Kidney (tissue), 14 donors: ENCODE results near the gene VSX1. TPM values are rescaled to one million over a fixed set of nuclear protein-coding genes. Genes with fewer than 3 reads are reported as not detected.
A peak's percentile ranks its signal among the peaks of the same experiment; 100 is the strongest.

ENCODE experiments used
- DNase-seq, 5 donors: peaks; one replicate each; pipeline ENCODE4 v3.0.0-alpha.2; 2013 to 2020
- FAIRE-seq: peaks from 2 replicates; lab custom pipeline; 2012; peaks lifted over from hg19 to GRCh38; lab: Jason Lieb, UNC
- H3K27ac ChIP-seq, 2 donors: one replicate each; pipeline ENCODE4 v1.7.0; 2013; ENCODE audit warnings: low read depth in 2 of 2, low read length in 2 of 2, inconsistent platforms in 1 of 2
- H3K27me3 ChIP-seq: one replicate; pipeline ENCODE4 v1.7.1; 2013; ENCODE audit warnings: low read length, inconsistent platforms; ENCODE audit not compliant: control insufficient read depth, insufficient read depth
- H3K36me3 ChIP-seq, 3 donors: one replicate each; pipeline versions ENCODE4 v1.7.0 to v1.7.1; 2013; ENCODE audit warnings: low read length in 3 of 3, control low read depth in 1 of 3, inconsistent platforms in 1 of 3; ENCODE audit not compliant: insufficient read depth in 3 of 3, control insufficient read depth in 2 of 3
- H3K4me1 ChIP-seq, 3 donors: one replicate each; pipeline versions ENCODE4 v1.7.0 to v1.7.1; 2013; ENCODE audit warnings: low read length in 3 of 3, inconsistent platforms in 1 of 3, low read depth in 1 of 3; ENCODE audit not compliant: control insufficient read depth in 2 of 3, insufficient read depth in 2 of 3
- H3K4me3 ChIP-seq, 3 donors: one replicate each; pipeline versions ENCODE4 v1.7.0 to v1.8.1; 2013; ENCODE audit warnings: low read length in 3 of 3, control low read depth in 1 of 3, inconsistent platforms in 1 of 3
- H3K9ac ChIP-seq, 3 donors: one replicate each; pipeline versions ENCODE4 v1.7.0 to v1.7.1; 2013; ENCODE audit warnings: low read length in 3 of 3, control low read depth in 1 of 3, inconsistent platforms in 1 of 3
- H3K9me3 ChIP-seq, 3 donors: one replicate each; pipeline versions ENCODE4 v1.7.0 to v1.7.1; 2013; ENCODE audit warnings: low read length in 3 of 3, control low read depth in 1 of 3, inconsistent platforms in 1 of 3; ENCODE audit not compliant: control insufficient read depth in 2 of 3, insufficient read depth in 1 of 3
- intact Hi-C: fragments of 100-400 bp; cut with DNase I; formaldehyde crosslinking; loops from one replicate; pipeline ENCODE4 v1.11.1; 2022
- polyA plus RNA-seq: library from polyadenylated mRNA; stranded (reverse); fragments of 350-450 nt; fragmentation: Illumina TruSeq; extraction: RNeasy Lipid Tissue Mini Kit (QIAGEN cat#74804); gene quantifications from one replicate; pipeline ENCODE4 v1.2.3, GENCODE V29; 2014; ENCODE audit warnings: low read depth, low replicate concordance; ENCODE audit not compliant: insufficient read depth
- total RNA-seq: library from RNA; stranded (reverse); fragmentation: NEBNext Ultra II Directional; extraction: Animal tissue kit (Norgen Biotek cat#: 25700); gene quantifications from one replicate; pipeline ENCODE4 v1.2.1, GENCODE V29; 2021
- TF ChIP-seq, protein P1 (sequence below): IDR thresholded peaks from 3 replicates; pipeline ENCODE4 v1.5.1; 2012; ENCODE audit warnings: mild to moderate bottlenecking, moderate library complexity, borderline replicate concordance; ENCODE audit not compliant: insufficient read depth; ENCODE audit errors: extremely low read depth
- donor health status: control.
- donor health status: control.
- donor health status: control.
- donor health status: control.
- donor health status: control.
- donor health status: DM: yes; HTN: yes; CAD: no.
- donor health status: Normal renal cell carcinoma (clear cell type).

The VSX1 gene
- total and polyA plus RNA-seq, 2 donors from 2014 or later = 0.41 TPM; not detected in 1

DNA sequence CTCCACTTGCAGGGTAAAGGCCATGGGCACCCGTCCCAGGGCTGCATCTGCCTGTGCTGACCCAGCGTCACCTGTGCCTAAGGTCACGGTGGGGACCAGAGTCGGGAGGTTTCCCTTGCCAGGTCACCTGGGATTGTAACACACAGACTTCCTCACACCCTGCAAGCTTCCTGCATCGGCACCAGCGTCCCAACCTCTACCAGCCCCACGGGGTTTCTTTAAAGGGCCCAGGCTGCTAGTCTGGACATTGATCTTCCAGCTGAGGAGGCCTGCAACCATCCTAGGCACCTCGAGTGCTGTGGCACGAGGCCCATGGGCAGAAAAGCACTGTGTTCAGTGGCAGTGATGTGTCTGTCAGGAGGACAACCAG lies 36.6 kb downstream of the VSX1 start:
- FAIRE-seq = no peak
- peak overlapping the region; percentile 36 to 83 for H3K27ac ChIP-seq

DNA sequence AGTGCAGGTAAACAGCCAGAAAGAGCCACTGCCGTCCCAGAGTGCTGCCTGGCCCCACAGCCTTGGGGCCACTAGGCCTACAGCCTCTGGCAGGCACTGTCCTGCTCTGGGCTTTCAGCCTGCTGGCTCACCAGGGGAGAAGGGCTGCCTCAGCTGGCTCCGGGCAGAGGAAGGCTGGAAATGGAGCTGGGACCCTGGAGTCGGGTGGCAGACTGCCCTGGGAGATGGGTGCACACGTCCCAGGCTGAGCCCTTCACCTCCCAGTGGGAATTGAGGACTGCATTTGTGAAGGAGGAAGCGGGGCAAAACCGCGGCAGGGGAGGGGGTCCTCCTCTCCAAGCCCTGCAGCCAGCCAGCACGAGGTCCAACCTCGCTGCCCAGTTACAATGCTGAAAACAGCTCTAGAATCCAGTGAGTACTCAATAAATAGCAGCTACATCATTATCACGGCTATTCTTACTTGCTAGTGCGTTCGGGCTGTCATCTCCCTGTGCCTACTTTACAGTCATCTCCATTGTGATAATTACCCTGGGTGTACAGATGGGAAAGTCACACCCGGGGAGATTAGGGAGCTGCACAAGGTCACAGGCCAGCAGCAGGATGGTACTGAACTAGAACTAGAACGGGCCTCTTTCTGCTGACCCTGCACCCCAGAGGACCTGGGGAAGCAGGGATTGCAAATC lies 37.1 kb downstream of the VSX1 start:
- H3K27me3 ChIP-seq = no peaks in the 10 kb centered on the region
- peak overlapping the region in 1 of 2 donors; percentile 28 for H3K27ac ChIP-seq
- peaks cover 0 to 53% (median 48%) of the 10 kb centered on the region in 3 donors for H3K4me1 ChIP-seq
- intact Hi-C loops = no loop called here
- DNase-seq = peak in 2 of 5 donors; percentile 23 to 53
- FAIRE-seq = no peak
- no peaks in the 10 kb centered on the region for H3K9me3 ChIP-seq
- H3K36me3 ChIP-seq = peaks cover 2 to 14% (median 10%) of the 10 kb centered on the region in 3 donors
- no peak overlapping the region for H3K9ac ChIP-seq
- TF ChIP-seq, protein P1, sequence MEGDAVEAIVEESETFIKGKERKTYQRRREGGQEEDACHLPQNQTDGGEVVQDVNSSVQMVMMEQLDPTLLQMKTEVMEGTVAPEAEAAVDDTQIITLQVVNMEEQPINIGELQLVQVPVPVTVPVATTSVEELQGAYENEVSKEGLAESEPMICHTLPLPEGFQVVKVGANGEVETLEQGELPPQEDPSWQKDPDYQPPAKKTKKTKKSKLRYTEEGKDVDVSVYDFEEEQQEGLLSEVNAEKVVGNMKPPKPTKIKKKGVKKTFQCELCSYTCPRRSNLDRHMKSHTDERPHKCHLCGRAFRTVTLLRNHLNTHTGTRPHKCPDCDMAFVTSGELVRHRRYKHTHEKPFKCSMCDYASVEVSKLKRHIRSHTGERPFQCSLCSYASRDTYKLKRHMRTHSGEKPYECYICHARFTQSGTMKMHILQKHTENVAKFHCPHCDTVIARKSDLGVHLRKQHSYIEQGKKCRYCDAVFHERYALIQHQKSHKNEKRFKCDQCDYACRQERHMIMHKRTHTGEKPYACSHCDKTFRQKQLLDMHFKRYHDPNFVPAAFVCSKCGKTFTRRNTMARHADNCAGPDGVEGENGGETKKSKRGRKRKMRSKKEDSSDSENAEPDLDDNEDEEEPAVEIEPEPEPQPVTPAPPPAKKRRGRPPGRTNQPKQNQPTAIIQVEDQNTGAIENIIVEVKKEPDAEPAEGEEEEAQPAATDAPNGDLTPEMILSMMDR = no peak
- no peak overlapping the region for H3K4me3 ChIP-seq

More for the DNA sequence above, 36.6 kb downstream of the VSX1 start:
- H3K4me1 ChIP-seq = peaks cover 0 to 52% (median 43%) of the 10 kb centered on the region in 3 donors
- H3K9ac ChIP-seq = no peak overlapping the region
- intact Hi-C loops = no loop called here
- H3K4me3 ChIP-seq = no peak overlapping the region
- H3K36me3 ChIP-seq = peaks cover 2 to 14% (median 10%) of the 10 kb centered on the region in 3 donors
- no peaks in the 10 kb centered on the region for H3K27me3 ChIP-seq
- H3K9me3 ChIP-seq = no peaks in the 10 kb centered on the region
- TF ChIP-seq, protein P1 = no peak
- DNase-seq = peak in 2 of 5 donors; percentile 15 to 47

DNA sequence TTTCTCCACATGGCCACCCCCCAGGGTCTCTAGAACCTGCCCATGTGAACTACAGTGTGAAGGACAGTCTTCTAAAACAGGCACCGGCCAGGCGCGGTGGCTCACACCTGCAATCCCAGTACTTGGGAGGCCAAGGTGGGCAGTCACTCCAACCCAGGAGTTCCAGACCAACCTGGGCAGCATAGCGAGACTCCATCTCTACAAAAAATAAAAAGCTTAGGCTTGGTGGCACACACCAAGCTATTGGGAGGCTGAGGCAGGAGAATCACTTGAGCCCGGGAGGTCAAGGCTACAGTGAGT lies 37.7 kb downstream of the VSX1 start:
- TF ChIP-seq, protein P1 = no peak
- H3K9me3 ChIP-seq = no peaks in the 10 kb centered on the region
- H3K9ac ChIP-seq = no peak overlapping the region
- H3K27me3 ChIP-seq = no peaks in the 10 kb centered on the region
- intact Hi-C loops = no loop called here
- peaks cover 0 to 55% (median 54%) of the 10 kb centered on the region in 3 donors for H3K4me1 ChIP-seq
- FAIRE-seq = no peak
- peak in 1 of 5 donors; percentile 19 for DNase-seq
- no peak overlapping the region for H3K27ac ChIP-seq
- peaks cover 2 to 14% (median 10%) of the 10 kb centered on the region in 3 donors for H3K36me3 ChIP-seq
- H3K4me3 ChIP-seq = no peak overlapping the region
